Liver (tissue), 3 donors: ENCODE measurements around the gene LRRC32.

ENCODE experiments used
- EGR1 ChIP-seq, 2 donors: IDR thresholded peaks; 2 replicates each; pipeline ENCODE4 v1.6.1; 2016 to 2018; ENCODE audit warnings: antibody characterized with exemption in 2 of 2, low read depth in 2 of 2
- GABPA ChIP-seq, 2 donors: IDR thresholded peaks in 1 of 2; conservative IDR thresholded peaks in 1 of 2; 2 replicates each; pipeline ENCODE4 v1.6.1; 2016; ENCODE audit warnings: antibody characterized with exemption in 2 of 2, mild to moderate bottlenecking in 1 of 2, moderate library complexity in 1 of 2
- SP1 ChIP-seq: IDR thresholded peaks from 2 replicates; pipeline ENCODE4 v1.6.1; 2018; ENCODE audit warnings: antibody characterized with exemption, mild to moderate bottlenecking
- TAF1 ChIP-seq: conservative IDR thresholded peaks from 2 replicates; pipeline ENCODE4 v1.6.1; 2016; ENCODE audit warnings: antibody characterized with exemption, mild to moderate bottlenecking
- YY1 ChIP-seq: IDR thresholded peaks from 2 replicates; pipeline ENCODE4 v1.6.1; 2016; ENCODE audit warnings: antibody characterized with exemption, mild to moderate bottlenecking
- TF ChIP-seq, protein P1 (sequence below): IDR thresholded peaks from 2 replicates; pipeline ENCODE4 v1.6.1; 2016; ENCODE audit warnings: antibody characterized with exemption, mild to moderate bottlenecking
- TF ChIP-seq, protein P2 (sequence below): fragments of 150-350 bp; IDR thresholded peaks from 2 replicates; pipeline ENCODE4 v1.5.1; 2017; ENCODE audit warnings: improper control_type of control experiment, low read depth, low read length; ENCODE audit not compliant: missing input control
- donor health status: healthy.
- donor health status: healthy.

DNA sequence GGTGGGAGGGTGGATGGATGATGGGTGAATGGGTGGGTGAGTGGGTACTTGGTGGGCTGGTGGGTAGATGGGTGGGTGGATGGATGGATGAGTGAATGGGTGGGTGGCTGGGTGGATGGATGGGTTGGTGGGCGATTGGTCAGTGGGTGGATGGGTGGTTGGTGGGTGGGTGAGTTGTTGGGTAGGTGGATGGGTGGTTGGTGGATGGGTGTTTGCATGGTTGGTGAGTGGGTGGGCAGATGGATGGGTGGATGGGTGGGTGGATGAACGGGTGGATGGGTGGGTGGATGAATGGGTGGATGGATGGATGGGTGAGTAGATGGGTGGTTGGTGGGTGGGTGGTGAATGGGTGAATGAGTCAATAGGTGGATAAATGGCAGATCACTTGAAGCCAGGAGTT lies 43.0 kb upstream of the LRRC32 start:
- TF ChIP-seq, protein P1, sequence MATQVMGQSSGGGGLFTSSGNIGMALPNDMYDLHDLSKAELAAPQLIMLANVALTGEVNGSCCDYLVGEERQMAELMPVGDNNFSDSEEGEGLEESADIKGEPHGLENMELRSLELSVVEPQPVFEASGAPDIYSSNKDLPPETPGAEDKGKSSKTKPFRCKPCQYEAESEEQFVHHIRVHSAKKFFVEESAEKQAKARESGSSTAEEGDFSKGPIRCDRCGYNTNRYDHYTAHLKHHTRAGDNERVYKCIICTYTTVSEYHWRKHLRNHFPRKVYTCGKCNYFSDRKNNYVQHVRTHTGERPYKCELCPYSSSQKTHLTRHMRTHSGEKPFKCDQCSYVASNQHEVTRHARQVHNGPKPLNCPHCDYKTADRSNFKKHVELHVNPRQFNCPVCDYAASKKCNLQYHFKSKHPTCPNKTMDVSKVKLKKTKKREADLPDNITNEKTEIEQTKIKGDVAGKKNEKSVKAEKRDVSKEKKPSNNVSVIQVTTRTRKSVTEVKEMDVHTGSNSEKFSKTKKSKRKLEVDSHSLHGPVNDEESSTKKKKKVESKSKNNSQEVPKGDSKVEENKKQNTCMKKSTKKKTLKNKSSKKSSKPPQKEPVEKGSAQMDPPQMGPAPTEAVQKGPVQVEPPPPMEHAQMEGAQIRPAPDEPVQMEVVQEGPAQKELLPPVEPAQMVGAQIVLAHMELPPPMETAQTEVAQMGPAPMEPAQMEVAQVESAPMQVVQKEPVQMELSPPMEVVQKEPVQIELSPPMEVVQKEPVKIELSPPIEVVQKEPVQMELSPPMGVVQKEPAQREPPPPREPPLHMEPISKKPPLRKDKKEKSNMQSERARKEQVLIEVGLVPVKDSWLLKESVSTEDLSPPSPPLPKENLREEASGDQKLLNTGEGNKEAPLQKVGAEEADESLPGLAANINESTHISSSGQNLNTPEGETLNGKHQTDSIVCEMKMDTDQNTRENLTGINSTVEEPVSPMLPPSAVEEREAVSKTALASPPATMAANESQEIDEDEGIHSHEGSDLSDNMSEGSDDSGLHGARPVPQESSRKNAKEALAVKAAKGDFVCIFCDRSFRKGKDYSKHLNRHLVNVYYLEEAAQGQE = no peak
- TF ChIP-seq, protein P2, sequence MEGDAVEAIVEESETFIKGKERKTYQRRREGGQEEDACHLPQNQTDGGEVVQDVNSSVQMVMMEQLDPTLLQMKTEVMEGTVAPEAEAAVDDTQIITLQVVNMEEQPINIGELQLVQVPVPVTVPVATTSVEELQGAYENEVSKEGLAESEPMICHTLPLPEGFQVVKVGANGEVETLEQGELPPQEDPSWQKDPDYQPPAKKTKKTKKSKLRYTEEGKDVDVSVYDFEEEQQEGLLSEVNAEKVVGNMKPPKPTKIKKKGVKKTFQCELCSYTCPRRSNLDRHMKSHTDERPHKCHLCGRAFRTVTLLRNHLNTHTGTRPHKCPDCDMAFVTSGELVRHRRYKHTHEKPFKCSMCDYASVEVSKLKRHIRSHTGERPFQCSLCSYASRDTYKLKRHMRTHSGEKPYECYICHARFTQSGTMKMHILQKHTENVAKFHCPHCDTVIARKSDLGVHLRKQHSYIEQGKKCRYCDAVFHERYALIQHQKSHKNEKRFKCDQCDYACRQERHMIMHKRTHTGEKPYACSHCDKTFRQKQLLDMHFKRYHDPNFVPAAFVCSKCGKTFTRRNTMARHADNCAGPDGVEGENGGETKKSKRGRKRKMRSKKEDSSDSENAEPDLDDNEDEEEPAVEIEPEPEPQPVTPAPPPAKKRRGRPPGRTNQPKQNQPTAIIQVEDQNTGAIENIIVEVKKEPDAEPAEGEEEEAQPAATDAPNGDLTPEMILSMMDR = no peak
- no peak for TF ChIP-seq YY1
- no peak for TF ChIP-seq TAF1
- no peak for TF ChIP-seq SP1
- no peak for TF ChIP-seq GABPA (IDR thresholded peaks at IDR 0.05 in 1 of 2, conservative IDR thresholded peaks at IDR 0.05 in 1 of 2)
- no peak for TF ChIP-seq EGR1 (IDR thresholded peaks at IDR 0.05; ENCODE audit: low read depth in 2 of 2)
